A549 treated with AZD9567 at 1 μM for 4 hours (cell line): ENCODE measurements around the gene FBF1. TPM values are rescaled to one million over a fixed set of nuclear protein-coding genes. Genes with fewer than 3 reads are reported as not detected.

Experiments
- total RNA-seq: library from RNA; stranded (reverse); fragments of 200-300 nt; extraction: Qiagen RNA extraction; gene quantifications from 5 replicates; pipeline ENCODE4 v1.2.3, GENCODE V29; 2022; ENCODE audit not compliant: insufficient read depth

FBF1 gene, protein sequence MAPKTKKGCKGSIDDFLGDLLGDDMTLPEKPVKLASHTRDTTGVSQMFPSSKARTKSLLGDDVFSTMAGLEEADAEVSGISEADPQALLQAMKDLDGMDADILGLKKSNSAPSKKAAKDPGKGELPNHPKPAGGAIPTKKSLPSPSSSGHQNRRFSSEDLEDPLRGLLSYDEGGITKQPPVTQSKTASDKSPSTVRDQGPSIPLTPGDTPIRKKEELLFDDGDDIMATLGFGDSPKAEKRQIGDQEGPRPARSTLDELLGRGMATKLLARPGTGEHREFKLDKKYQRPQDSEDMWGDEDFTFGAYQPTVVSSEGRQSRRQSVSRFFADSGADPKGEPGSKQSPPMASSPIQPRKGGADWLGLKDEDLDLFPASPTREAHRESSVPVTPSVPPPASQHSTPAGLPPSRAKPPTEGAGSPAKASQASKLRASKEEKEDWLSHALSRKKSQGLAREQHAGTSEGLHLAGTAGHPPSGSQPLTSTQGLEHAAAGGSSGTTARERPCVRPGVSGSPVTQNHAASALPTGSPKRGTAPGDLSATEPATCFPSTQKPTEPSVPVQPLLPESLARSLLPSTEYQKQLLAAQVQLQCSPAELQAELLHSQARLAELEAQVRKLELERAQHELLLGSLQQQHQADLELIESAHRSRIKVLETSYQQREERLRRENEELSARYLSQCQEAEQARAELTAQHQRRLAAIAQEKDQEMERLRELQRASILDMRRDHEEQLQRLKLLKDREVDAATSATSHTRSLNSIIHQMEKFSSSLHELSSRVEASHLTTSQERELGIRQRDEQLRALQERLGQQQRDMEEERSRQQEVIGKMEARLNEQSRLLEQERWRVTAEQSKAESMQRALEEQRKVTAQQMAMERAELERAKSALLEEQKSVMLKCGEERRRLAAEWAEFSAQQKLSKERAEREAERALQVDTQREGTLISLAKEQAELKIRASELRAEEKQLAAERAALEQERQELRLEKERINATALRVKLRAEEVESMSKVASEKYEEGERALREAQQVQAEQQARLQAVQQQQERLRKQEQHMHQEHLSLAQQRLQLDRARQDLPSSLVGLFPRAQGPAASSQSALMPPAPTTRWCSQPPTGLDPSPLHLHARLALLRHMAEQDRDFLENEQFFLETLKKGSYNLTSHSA
- 5.0 to 9.4 TPM (median 8.5 TPM) in 5 replicates for total RNA-seq

DNA sequence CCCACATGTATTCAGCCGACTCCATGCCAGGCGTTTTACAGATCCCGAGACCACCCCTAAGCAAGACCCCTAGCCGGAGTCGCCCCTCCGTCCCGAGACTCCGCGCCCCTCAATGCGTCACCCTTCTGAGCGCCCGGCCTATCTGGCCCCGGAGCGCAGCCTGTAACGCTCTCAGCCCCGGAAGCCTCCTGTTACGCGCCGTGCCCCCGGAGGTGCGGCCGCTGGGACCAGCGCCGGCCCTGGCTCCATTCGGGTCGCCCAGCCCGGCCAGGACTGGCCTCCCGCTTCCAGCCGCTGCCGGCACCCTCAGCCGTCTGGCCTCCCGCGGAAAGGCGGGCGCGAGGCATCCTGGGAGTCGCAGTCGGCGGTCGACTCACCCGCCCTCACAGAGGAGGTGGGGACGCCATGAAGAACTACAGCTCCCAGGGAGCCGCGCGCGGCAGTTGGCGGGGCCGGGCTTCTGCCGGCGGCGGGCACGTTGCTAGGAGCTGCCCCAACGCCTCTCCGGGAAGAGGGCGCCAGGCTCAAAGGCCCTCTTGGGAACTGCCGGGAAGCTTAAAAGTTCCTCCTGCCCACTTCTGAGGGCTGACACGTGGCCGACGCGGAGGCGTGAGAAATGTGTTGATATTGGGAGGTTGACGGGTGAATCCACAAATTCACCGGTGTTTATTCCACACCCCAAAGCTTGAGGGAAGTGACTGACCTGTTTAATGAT is at the start of gene FBF1:
Gene FBF1, minus strand, starts transcription at position 316 of the 715 bp plus-strand sequence. CDS start 2,893 bp downstream, outside the sequence.

DNA sequence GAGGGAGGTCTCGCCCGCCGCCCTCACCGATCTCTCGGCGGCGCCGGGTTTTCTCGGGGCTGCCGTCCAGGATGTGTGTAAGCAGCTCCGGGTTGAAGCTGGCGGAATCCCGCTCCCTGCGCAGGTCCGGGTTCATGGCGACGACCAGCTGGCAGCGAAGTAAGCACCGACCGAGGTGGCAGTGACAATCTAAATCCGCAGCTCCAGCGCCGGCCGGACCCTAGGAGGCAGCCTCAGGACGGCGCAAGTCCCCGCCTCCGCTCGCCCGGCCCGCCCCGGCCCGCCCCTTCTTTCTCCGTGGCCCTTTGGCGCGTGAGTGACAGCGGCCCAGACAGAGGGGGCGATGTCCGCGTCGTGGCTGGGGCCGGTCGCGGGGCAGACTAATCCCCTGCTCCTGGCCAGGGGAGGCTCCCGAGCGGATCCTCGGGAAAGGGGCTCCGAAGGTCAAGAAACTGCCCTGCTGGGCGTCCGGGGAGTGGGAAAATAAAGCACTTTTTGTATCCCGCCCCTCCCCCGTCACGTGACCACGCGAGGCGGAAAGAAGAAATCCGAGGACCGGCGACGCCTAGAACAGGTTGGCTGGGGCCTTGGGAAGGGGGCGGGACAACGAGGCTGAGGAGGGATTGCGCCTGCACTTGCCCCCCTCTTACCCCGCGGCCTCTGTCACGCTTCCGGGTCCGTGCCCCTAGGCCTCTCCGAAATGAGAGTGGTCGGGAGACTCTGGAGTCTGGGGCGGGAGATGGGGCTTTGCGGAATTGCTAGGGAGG is 38.3 kb upstream of the FBF1 start, which contains the start of the genes ACOX1 and TEN1:
Gene ACOX1, minus strand, starts transcription at position 229 of the 767 bp plus-strand sequence. Its CDS starts 93 bp downstream, at position 136.
Gene TEN1, plus strand, starts transcription at position 303 of the 767 bp plus-strand sequence. CDS start 6,953 bp downstream, outside the sequence.

GRCh38 chr17:75904749-75905521 is 35.9 kb downstream of the FBF1 start, which contains the start of gene MRPL38:
Gene MRPL38 (minus strand): TSS chr17:75904884. CDS start chr17:75904875, 9 bp downstream.

DNA sequence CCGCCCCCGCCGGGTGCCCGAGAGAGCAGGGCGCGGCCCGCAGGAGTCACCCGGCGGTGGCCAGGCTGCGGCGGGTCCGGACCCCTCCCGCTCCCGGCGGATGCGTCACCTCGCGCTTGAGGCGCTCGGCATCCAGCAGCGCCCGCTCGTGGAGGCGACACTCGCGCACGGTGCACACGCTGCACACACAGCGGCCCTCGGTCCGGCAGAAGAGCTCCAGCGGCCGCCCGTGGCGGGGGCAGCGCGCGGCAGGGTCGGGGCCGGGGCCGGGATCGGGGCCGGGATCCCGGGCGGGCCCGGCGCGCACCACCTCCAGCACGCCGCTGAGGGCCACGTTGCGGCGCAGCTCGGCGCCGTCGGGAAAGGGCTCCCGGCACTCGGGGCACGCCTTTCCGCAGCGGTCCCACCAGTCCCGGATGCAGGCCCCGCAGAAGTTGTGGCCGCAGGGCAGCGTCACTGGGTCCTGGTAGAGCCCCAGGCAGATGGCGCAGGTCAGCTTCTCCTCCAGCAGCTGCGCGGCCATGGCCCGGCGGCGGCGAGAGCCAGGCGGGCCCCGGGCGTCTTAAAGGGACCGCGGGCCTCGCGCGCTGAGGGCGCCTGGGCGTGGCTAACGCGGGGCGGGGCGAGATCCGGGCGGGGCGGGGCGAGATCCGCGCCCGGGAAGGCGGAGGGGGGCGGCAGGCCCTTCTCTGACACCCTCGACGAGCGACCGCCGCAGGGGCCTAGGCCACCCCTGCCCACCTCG is 44.3 kb downstream of the FBF1 start, which contains the start of gene TRIM65:
Gene TRIM65, minus strand, starts transcription at position 537 of the 745 bp plus-strand sequence. Its CDS starts 14 bp downstream, at position 523.

DNA sequence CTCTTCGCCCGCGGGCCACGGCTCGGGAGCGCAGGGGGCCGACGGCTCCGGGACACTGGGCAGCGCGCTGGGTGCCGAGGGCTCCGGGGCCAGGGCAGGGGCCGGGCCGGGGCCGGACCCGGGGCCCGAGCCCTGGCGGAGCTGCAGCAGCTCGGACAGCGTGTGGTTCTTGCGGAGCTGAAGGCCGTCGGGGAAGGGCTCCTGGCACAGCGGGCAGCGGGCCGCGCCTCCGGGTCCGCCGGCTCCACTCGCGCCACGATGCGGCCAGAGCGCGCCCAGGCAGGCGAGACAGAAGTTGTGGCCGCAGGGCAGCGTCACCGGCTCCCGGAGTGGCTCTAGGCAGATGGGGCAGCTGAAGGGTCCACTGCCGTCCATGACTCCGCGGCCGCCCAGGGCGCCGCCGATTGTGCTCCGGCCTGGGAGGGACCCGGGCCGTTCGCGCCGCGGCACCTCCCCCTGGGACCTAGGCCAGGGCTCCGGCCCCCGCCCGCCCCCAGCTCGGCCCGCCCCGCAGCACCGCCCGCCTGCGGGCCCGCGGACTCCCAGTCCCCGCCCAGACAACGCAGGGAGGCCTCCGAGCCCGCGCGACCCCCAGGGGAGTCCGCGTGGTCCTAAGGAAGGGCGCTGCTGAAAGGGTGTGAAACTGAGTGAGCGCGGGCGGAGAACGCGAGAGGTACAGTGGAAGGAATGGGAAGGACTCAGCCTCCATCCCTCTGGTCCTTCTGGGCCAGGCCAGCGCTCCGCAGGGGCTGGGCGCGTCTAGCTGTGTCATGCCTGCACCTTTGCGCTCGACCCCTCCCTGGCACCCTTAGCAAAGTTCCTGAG is 62.5 kb downstream of the FBF1 start, which contains the start of gene TRIM47:
Gene TRIM47, minus strand, starts transcription at position 408 of the 825 bp plus-strand sequence. Its CDS starts 33 bp downstream, at position 375.

Other genes with a start within 250 kb of the FBF1 start
- gene ITGB4, start 219.6 kb downstream of the FBF1 start, total RNA-seq: 79.7 to 102 TPM (median 95.5 TPM) in 5 replicates
- 64.4 to 81.9 TPM (median 77.0 TPM) in 5 replicates for gene GALK1, start 175.8 kb downstream of the FBF1 start, total RNA-seq
- 24.9 to 41.9 TPM (median 29.4 TPM) in 5 replicates for gene UNK, start 156.2 kb downstream of the FBF1 start, total RNA-seq
- gene UNC13D, start 96.6 kb downstream of the FBF1 start, total RNA-seq: 3.8 to 5.9 TPM (median 4.7 TPM) in 5 replicates
- gene WBP2, start 85.7 kb downstream of the FBF1 start, total RNA-seq: 76.9 to 93.6 TPM (median 84.8 TPM) in 5 replicates
- 149 to 167 TPM (median 156 TPM) in 5 replicates for gene TRIM47, start 62.5 kb downstream of the FBF1 start, total RNA-seq
- 24.6 to 42.5 TPM (median 37.6 TPM) in 5 replicates for gene TRIM65, start 44.1 kb downstream of the FBF1 start, total RNA-seq
- 100 to 137 TPM (median 130 TPM) in 5 replicates for gene MRPL38, start 36.2 kb downstream of the FBF1 start, total RNA-seq
- 16.3 to 17.6 TPM (median 17.1 TPM) in 5 replicates for gene ACOX1, start 38.1 kb upstream of the FBF1 start, total RNA-seq
- 23.0 to 25.8 TPM (median 25.3 TPM) in 5 replicates for gene TEN1, start 38.2 kb upstream of the FBF1 start, total RNA-seq
- gene CDK3, start 59.8 kb upstream of the FBF1 start, total RNA-seq: 4.6 to 5.5 TPM (median 5.0 TPM) in 4 of 5 replicates, not detected in the other
- gene EVPL, start 86.3 kb upstream of the FBF1 start, total RNA-seq: 8.9 to 18.2 TPM (median 16.9 TPM) in 5 replicates
- gene SRP68, start 131.5 kb upstream of the FBF1 start, total RNA-seq: 82.2 to 91.8 TPM (median 85.0 TPM) in 5 replicates
- gene GALR2, start 133.7 kb upstream of the FBF1 start, total RNA-seq: 1.5 to 2.0 TPM (median 1.8 TPM) in 4 of 5 replicates, not detected in the other
- gene ZACN, start 138.1 kb upstream of the FBF1 start, total RNA-seq: 0.21 to 0.52 TPM (median 0.46 TPM) in 4 of 5 replicates, not detected in the other
- 45.7 to 65.2 TPM (median 60.0 TPM) in 5 replicates for gene EXOC7, start 162.7 kb upstream of the FBF1 start, total RNA-seq
- 0.47 to 0.64 TPM (median 0.59 TPM) in 4 of 5 replicates, not detected in the other for gene FOXJ1, start 200.2 kb upstream of the FBF1 start, total RNA-seq